Right lung (tissue), 10 donors: ENCODE data around the gene AEN. TPM values are rescaled to one million over a fixed set of nuclear protein-coding genes. Genes with fewer than 3 reads are reported as not detected.
A peak's percentile ranks its signal among the peaks of the same experiment; 100 is the strongest.

Experiments
- DNase-seq, 2 donors: peaks; one replicate each; pipeline ENCODE4 v3.0.0-alpha.2; 2013
- long read RNA-seq, 8 donors: transcript quantifications; one replicate each; lab custom pipeline, GENCODE V29; 2026
- polyA plus RNA-seq, 5 donors: library from polyadenylated mRNA; unstranded; fragments of 120-200 nt; gene quantifications; one replicate each; pipeline versions ENCODE4 v1.2.1 to v1.2.3, GENCODE V29; 2013; ENCODE audit warnings: inconsistent platforms in 1 of 5, low replicate concordance in 1 of 5; ENCODE audit not compliant: insufficient read length in 5 of 5, insufficient read depth in 1 of 5

Gene AEN
- 1 to 10 TPM; 3.4 to 6.4 (median 5.2) TPM for polyA plus RNA-seq
- long read RNA-seq, donor 1, full-length matches to known transcripts: 4 of 4 reads
- long read RNA-seq, donor 1, partial matches to known transcripts: 0 of 4 reads
- long read RNA-seq, donor 1, other reads (novel, unspliced or antisense): 0 of 4 reads
- long read RNA-seq, donor 2: 0 reads
- long read RNA-seq, donor 3, partial matches to known transcripts: 0 of 1 reads
- long read RNA-seq, donor 3, other reads (novel, unspliced or antisense): 0 of 1 reads
- long read RNA-seq, donor 4, partial matches to known transcripts: 0 of 1 reads
- long read RNA-seq, donor 4, other reads (novel, unspliced or antisense): 0 of 1 reads
- long read RNA-seq, donor 5, partial matches to known transcripts: 0 of 1 reads
- long read RNA-seq, donor 5, other reads (novel, unspliced or antisense): 0 of 1 reads
- long read RNA-seq, donor 6, partial matches to known transcripts: 9 of 11 reads
- long read RNA-seq, donor 6, other reads (novel, unspliced or antisense): 0 of 11 reads
- long read RNA-seq, donor 7, partial matches to known transcripts: 0 of 1 reads
- long read RNA-seq, donor 7, other reads (novel, unspliced or antisense): 0 of 1 reads
- long read RNA-seq, donor 8, full-length matches to known transcripts: 4 of 4 reads
- long read RNA-seq, donor 8, partial matches to known transcripts: 0 of 4 reads
- long read RNA-seq, donor 8, other reads (novel, unspliced or antisense): 0 of 4 reads

- peak; percentile 93 to 94 for DNase-seq
Measured at GRCh38 chr15:88620995-88621772, at the start of gene AEN. TSS of gene AEN (plus strand) at chr15:88621340. CDS start at chr15:88626210, 4,870 bp downstream.

- DNase-seq: no peak
Measured at GRCh38 chr15:88571852-88572259, 49.3 kb upstream of the AEN start.

GRCh38 chr15:88574077-88574476 lies 47.1 kb upstream of the AEN start:
- no peak for DNase-seq

GRCh38 chr15:88574655-88575054 lies 46.5 kb upstream of the AEN start:
- DNase-seq: no peak

GRCh38 chr15:88579322-88579721 lies 41.8 kb upstream of the AEN start:
- no peak for DNase-seq

GRCh38 chr15:88580532-88580931 lies 40.6 kb upstream of the AEN start:
- no peak for DNase-seq

GRCh38 chr15:88586401-88587162 lies 34.6 kb upstream of the AEN start:
- DNase-seq: no peak

GRCh38 chr15:88590759-88591158 lies 30.4 kb upstream of the AEN start:
- DNase-seq: no peak

- no peak for DNase-seq
Measured at GRCh38 chr15:88591384-88591783, 29.8 kb upstream of the AEN start.

- no peak for DNase-seq
Measured at GRCh38 chr15:88603885-88604284, 17.3 kb upstream of the AEN start.

- DNase-seq: no peak
Measured at GRCh38 chr15:88604381-88605188, 16.6 kb upstream of the AEN start.

GRCh38 chr15:88605189-88606069 lies 15.7 kb upstream of the AEN start:
- DNase-seq: peak in 1 of 2 donors; percentile 30

- no peak for DNase-seq
Measured at GRCh38 chr15:88606070-88606794, 14.9 kb upstream of the AEN start.

- no peak for DNase-seq
Measured at GRCh38 chr15:88607951-88608350, 13.2 kb upstream of the AEN start.

GRCh38 chr15:88608607-88609181 lies 12.4 kb upstream of the AEN start:
- no peak for DNase-seq

- no peak for DNase-seq
Measured at GRCh38 chr15:88609344-88610090, 11.6 kb upstream of the AEN start.

GRCh38 chr15:88610701-88611231 lies 10.4 kb upstream of the AEN start:
- no peak for DNase-seq
